Subcutaneous adipose tissue (tissue), 4 donors: ENCODE measurements around the gene POGLUT3. TPM values are rescaled to one million over a fixed set of nuclear protein-coding genes. Genes with fewer than 3 reads are reported as not detected.

Source experiments
- CTCF ChIP-seq: fragments of 450-650 bp; IDR thresholded peaks from one replicate; pipeline ENCODE4 v1.5.1; 2016; ENCODE audit warnings: low read depth, mild to moderate bottlenecking, control low read depth, antibody characterized with exemption, moderate library complexity
- total RNA-seq, 4 donors: library from RNA; depleted of rRNA; stranded (reverse); fragments of >200 nt; gene quantifications; one replicate each; pipeline ENCODE4 v1.1.0, GENCODE V29; 2016

POGLUT3 gene
- 10 to 100 TPM; 17.8 to 29.3 (median 24.0) TPM for total RNA-seq

GRCh38 chr11:108498046-108498815 is at the start of gene POGLUT3:
Gene POGLUT3 (minus strand): TSS chr11:108498384. CDS start chr11:108498366, 18 bp downstream.
- no peak for TF ChIP-seq CTCF

GRCh38 chr11:108545909-108546501 is 47.8 kb upstream of the POGLUT3 start:
- no peak for TF ChIP-seq CTCF

- no peak for TF ChIP-seq CTCF
Measured at GRCh38 chr11:108543316-108543964, 45.3 kb upstream of the POGLUT3 start.

GRCh38 chr11:108541531-108541930 is 43.3 kb upstream of the POGLUT3 start:
- TF ChIP-seq CTCF: no peak

- no peak for TF ChIP-seq CTCF
Measured at GRCh38 chr11:108538502-108538901, 40.3 kb upstream of the POGLUT3 start.

GRCh38 chr11:108538022-108538424 is 39.8 kb upstream of the POGLUT3 start:
- TF ChIP-seq CTCF: no peak

GRCh38 chr11:108536783-108537182 is 38.6 kb upstream of the POGLUT3 start:
- no peak for TF ChIP-seq CTCF
